Esophagus (tissue), 2 donors: ENCODE data around the gene SLC17A7. TPM values are rescaled to one million over a fixed set of nuclear protein-coding genes. Genes with fewer than 3 reads are reported as not detected.
"Not testable (repeated sequence)": the region's sequence is repeated elsewhere in the genome, so short reads cannot be mapped to it uniquely, and the experiment has no call there.

Source experiments
- H3K27ac ChIP-seq, 2 donors: one replicate each; pipeline ENCODE4 v1.5.1; 2013; ENCODE audit warnings: low read depth in 2 of 2, mild to moderate bottlenecking in 2 of 2, inconsistent platforms in 1 of 2, low read length in 1 of 2, moderate library complexity in 1 of 2
- H3K27me3 ChIP-seq, 2 donors: one replicate each; pipeline ENCODE4 v1.6.1; 2013; ENCODE audit warnings: low read length in 2 of 2, control low read depth in 1 of 2, mild to moderate bottlenecking in 1 of 2; ENCODE audit not compliant: insufficient read depth in 2 of 2, control insufficient read depth in 1 of 2
- H3K36me3 ChIP-seq, 2 donors: one replicate each; pipeline ENCODE4 v1.6.1; 2013; ENCODE audit warnings: low read length in 1 of 2; ENCODE audit not compliant: control insufficient read depth in 2 of 2, insufficient read depth in 2 of 2
- H3K4me1 ChIP-seq, 2 donors: one replicate each; pipeline ENCODE4 v1.6.1; 2013; ENCODE audit warnings: low read length in 1 of 2; ENCODE audit not compliant: control insufficient read depth in 2 of 2, insufficient read depth in 2 of 2
- H3K4me3 ChIP-seq, 2 donors: one replicate each; pipeline ENCODE4 v1.5.1; 2013; ENCODE audit warnings: low read length in 2 of 2, mild to moderate bottlenecking in 2 of 2, low read depth in 1 of 2, moderate library complexity in 1 of 2
- H3K9me3 ChIP-seq, 2 donors: one replicate each; pipeline ENCODE4 v1.6.1; 2013; ENCODE audit warnings: mild to moderate bottlenecking in 2 of 2, low read depth in 1 of 2, low read length in 1 of 2, moderate library complexity in 1 of 2; ENCODE audit not compliant: control insufficient read depth in 2 of 2, insufficient read depth in 1 of 2
- WGBS, 2 donors: extraction: QIAGEN DNeasy Blood & Tissue Kit; methylation state at CpG; one replicate each; pipeline ENCODE4 v1.1.7; 2013; 5-methylcytosine and 5-hydroxymethylcytosine counted together
- polyA plus RNA-seq, 2 donors: library from polyadenylated mRNA; stranded (reverse); fragments of 200-250 nt; gene quantifications; one replicate each; pipeline ENCODE4 v1.2.3, GENCODE V29; 2013
- donor health status: healthy with polysubstance abuse.
- donor health status: Bipolar disorder and iron deficiency.

Gene SLC17A7
- polyA plus RNA-seq, 2 donors = 0.28 to 0.29 TPM

GRCh38 chr19:49470615-49470978, 29.3 kb upstream of the SLC17A7 start:
- no peak overlapping the region for H3K27ac ChIP-seq
- no peaks in the 10 kb centered on the region for H3K27me3 ChIP-seq
- H3K4me3 ChIP-seq = no peak overlapping the region
- no peaks in the 10 kb centered on the region for H3K9me3 ChIP-seq
- H3K36me3 ChIP-seq = peaks cover 0 to 8% of the 10 kb centered on the region in 2 donors
- H3K4me1 ChIP-seq = peaks cover 2 to 16% of the 10 kb centered on the region in 2 donors
- 74 to 75% methylated on average over 8 of the region's 8 CpGs for WGBS, 2 donors

- H3K4me1 ChIP-seq = peaks cover 2 to 16% of the 10 kb centered on the region in 2 donors
- no peaks in the 10 kb centered on the region for H3K9me3 ChIP-seq
- no peak overlapping the region for H3K4me3 ChIP-seq
- H3K36me3 ChIP-seq = peaks cover 0 to 8% of the 10 kb centered on the region in 2 donors
- WGBS, 2 donors = 78 to 80% methylated on average over 25 of the region's 25 CpGs
- H3K27me3 ChIP-seq = no peaks in the 10 kb centered on the region
- H3K27ac ChIP-seq = peak overlapping the region; percentile 22 to 94
These were observed 28.7 kb upstream of the SLC17A7 start for GRCh38 chr19:49469828-49470614.

GRCh38 chr19:49468746-49469447, 27.6 kb upstream of the SLC17A7 start:
- no peaks in the 10 kb centered on the region for H3K9me3 ChIP-seq
- WGBS, 2 donors = 34 to 43% methylated on average over 15 of the region's 15 CpGs
- H3K27me3 ChIP-seq = no peaks in the 10 kb centered on the region
- H3K4me3 ChIP-seq = no peak overlapping the region
- H3K27ac ChIP-seq = peak overlapping the region; percentile 94 to 96
- peaks cover 2 to 11% of the 10 kb centered on the region in 2 donors for H3K4me1 ChIP-seq
- H3K36me3 ChIP-seq = peaks cover 0 to 15% of the 10 kb centered on the region in 2 donors

GRCh38 chr19:49468199-49468598, 26.9 kb upstream of the SLC17A7 start:
- Histone ChIP-seq H3K4me3 (peak overlapping the region in 1 of 2 donors; percentile 2), H3K27me3 (no peaks in the 10 kb centered on the region), H3K9me3 (no peaks in the 10 kb centered on the region), H3K27ac (peak overlapping the region; percentile 94 to 96), H3K36me3 (peaks cover 0 to 15% of the 10 kb centered on the region in 2 donors), H3K4me1 (peaks cover 2 to 11% of the 10 kb centered on the region in 2 donors)
- WGBS, 2 donors = 57 to 74% methylated on average over 19 of the region's 19 CpGs

- peaks cover 2 to 11% of the 10 kb centered on the region in 2 donors for H3K4me1 ChIP-seq
- 93 to 97% methylated on average over 3 of the region's 3 CpGs for WGBS, 2 donors
- no peaks in the 10 kb centered on the region for H3K9me3 ChIP-seq
- peaks cover 0 to 23% of the 10 kb centered on the region in 2 donors for H3K36me3 ChIP-seq
- no peaks in the 10 kb centered on the region for H3K27me3 ChIP-seq
- no peak overlapping the region for H3K4me3 ChIP-seq
- H3K27ac ChIP-seq = no peak overlapping the region
These were observed 24.0 kb upstream of the SLC17A7 start for GRCh38 chr19:49465371-49465770.

GRCh38 chr19:49463960-49464740, 22.8 kb upstream of the SLC17A7 start:
- Histone ChIP-seq H3K36me3 (peaks cover 0 to 27% of the 10 kb centered on the region in 2 donors), H3K4me3 (no peak overlapping the region)
- WGBS, 2 donors = 92 to 95% methylated on average over 37 to 39 of the region's 39 CpGs

GRCh38 chr19:49462492-49462891, 21.2 kb upstream of the SLC17A7 start:
- Histone ChIP-seq H3K9me3 (no peaks in the 10 kb centered on the region), H3K4me1 (peaks cover 0 to 2% of the 10 kb centered on the region in 2 donors), H3K36me3 (peaks cover 0 to 29% of the 10 kb centered on the region in 2 donors), H3K27me3 (no peaks in the 10 kb centered on the region), H3K27ac (no peak overlapping the region), H3K4me3 (no peak overlapping the region)
- 86 to 87% methylated on average over 12 of the region's 12 CpGs for WGBS, 2 donors

More at GRCh38 chr19:49463960-49464740, 22.8 kb upstream of the SLC17A7 start:
- Histone ChIP-seq H3K27ac (no peak overlapping the region), H3K9me3 (no peaks in the 10 kb centered on the region), H3K27me3 (no peaks in the 10 kb centered on the region), H3K4me1 (peaks cover 2 to 8% of the 10 kb centered on the region in 2 donors)

- H3K4me1 ChIP-seq = peaks cover 0 to 2% of the 10 kb centered on the region in 2 donors
- peaks cover 0 to 29% of the 10 kb centered on the region in 2 donors for H3K36me3 ChIP-seq
- 97 to 98% methylated on average over 34 to 37 of the region's 37 CpGs for WGBS, 2 donors
- no peaks in the 10 kb centered on the region for H3K27me3 ChIP-seq
- no peaks in the 10 kb centered on the region for H3K9me3 ChIP-seq
- H3K4me3 ChIP-seq = no peak overlapping the region
- H3K27ac ChIP-seq = no peak overlapping the region
These were observed 20.3 kb upstream of the SLC17A7 start for GRCh38 chr19:49461656-49462055.

- H3K4me1 ChIP-seq, H3K4me3 ChIP-seq, H3K27ac ChIP-seq, H3K9me3 ChIP-seq, H3K27me3 ChIP-seq: not testable (repeated sequence)
- H3K36me3 ChIP-seq = peaks cover 0 to 26% of the 10 kb centered on the region in 2 donors
- 0% methylated on average over 1 of the region's 1 CpG; no CpG with 5 or more reads in 1 of the 2 donors for WGBS, 2 donors
These were observed 19.8 kb upstream of the SLC17A7 start for GRCh38 chr19:49461130-49461529.
